AG09309 (cell line): ENCODE data around the gene OR4D2.
"Not testable (repeated sequence)": the region's sequence is repeated elsewhere in the genome, so short reads cannot be mapped to it uniquely, and the experiment has no call there.

Experiments used
- DNase-seq: peaks from one replicate; pipeline ENCODE4 v3.0.0-alpha.2; 2010; ENCODE audit warnings: low read depth
- H3K4me3 ChIP-seq: 2 replicates; pipeline ENCODE4 v1.5.1; 2011; ENCODE audit warnings: mild to moderate bottlenecking, low read depth, low read length, moderate library complexity; ENCODE audit not compliant: control insufficient read depth
- TF ChIP-seq, protein P1 (sequence below): IDR thresholded peaks from 2 replicates; pipeline ENCODE4 v1.5.1; 2011; ENCODE audit warnings: mild to moderate bottlenecking, low read depth, low read length, inconsistent platforms; ENCODE audit not compliant: insufficient read depth, control insufficient read depth; ENCODE audit errors: missing control alignments

The OR4D2 gene

DNA sequence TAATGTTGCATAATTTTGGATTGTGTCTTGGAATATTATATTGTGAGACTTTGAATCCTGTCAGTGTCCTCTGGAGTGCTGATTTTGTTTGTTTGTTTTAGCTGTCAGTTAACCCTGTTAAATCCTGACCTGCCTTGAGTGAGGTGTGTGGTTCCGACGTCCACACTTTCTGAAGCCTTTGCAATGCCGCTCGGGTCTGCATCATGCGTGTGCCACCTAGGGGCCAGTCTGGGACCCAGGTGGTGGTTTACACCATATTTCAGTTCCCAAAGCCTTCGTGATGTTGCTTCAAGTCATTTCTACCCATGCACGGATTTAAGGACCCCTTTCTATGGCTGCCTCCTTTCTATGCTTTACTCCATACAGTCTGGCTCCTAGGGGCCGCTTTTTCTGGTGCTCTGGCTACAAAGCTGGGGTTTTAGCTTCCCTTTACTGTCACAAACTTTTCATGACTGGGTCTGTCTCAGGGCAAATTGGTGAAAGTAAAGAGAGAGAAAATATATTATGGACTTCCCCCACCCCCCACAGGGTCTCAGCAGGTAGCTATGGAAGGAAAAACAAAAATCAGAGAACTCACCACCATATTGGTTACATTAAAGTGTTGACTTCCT lies 30.0 kb upstream of the OR4D2 start:
- TF ChIP-seq, protein P1, sequence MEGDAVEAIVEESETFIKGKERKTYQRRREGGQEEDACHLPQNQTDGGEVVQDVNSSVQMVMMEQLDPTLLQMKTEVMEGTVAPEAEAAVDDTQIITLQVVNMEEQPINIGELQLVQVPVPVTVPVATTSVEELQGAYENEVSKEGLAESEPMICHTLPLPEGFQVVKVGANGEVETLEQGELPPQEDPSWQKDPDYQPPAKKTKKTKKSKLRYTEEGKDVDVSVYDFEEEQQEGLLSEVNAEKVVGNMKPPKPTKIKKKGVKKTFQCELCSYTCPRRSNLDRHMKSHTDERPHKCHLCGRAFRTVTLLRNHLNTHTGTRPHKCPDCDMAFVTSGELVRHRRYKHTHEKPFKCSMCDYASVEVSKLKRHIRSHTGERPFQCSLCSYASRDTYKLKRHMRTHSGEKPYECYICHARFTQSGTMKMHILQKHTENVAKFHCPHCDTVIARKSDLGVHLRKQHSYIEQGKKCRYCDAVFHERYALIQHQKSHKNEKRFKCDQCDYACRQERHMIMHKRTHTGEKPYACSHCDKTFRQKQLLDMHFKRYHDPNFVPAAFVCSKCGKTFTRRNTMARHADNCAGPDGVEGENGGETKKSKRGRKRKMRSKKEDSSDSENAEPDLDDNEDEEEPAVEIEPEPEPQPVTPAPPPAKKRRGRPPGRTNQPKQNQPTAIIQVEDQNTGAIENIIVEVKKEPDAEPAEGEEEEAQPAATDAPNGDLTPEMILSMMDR, result peak; percentile 45
- H3K4me3 ChIP-seq, result no peak overlapping the region
- DNase-seq, result no peak

DNA sequence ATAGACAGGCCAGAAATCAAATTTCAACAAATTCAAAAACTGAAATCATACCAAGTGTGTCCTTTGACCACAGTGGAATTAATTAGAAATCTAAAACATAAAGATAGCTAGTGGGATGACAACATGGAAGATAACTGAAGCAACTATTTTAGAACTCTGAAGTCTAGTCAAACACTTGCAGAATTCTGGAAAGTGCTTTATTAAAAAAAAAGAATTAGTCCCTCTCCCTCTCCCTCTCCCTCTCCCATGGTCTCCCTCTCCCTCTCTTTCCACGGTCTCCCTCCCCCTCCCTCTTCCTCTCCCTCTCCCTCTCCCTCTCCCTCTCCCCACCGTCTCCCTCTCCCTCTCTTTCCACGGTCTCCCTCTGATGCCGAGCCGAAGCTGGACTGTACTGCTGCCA lies 25.3 kb upstream of the OR4D2 start:
- no peak for DNase-seq
- TF ChIP-seq, protein P1, result no peak

DNA sequence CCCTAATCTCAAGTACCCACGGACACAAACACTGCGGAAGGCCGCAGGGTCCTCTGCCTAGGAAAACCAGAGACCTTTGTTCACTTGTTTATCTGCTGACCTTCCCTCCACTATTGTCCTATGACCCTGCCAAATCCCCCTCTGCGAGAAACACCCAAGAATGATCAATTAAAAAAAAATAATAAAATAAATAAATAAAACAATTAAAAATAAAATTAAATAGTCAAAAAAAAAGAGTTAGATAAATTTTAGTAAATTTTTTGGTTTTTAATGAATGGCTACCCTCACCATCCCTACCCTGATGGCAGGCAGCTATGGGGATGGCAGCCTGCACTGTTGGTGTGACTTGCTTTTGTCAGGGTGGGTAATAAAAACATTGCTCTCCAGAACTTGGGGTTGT lies 23.4 kb upstream of the OR4D2 start:
- DNase-seq, H3K4me3 ChIP-seq: not testable (repeated sequence)

More for the DNA sequence above, 25.3 kb upstream of the OR4D2 start:
- no peak overlapping the region for H3K4me3 ChIP-seq

DNA sequence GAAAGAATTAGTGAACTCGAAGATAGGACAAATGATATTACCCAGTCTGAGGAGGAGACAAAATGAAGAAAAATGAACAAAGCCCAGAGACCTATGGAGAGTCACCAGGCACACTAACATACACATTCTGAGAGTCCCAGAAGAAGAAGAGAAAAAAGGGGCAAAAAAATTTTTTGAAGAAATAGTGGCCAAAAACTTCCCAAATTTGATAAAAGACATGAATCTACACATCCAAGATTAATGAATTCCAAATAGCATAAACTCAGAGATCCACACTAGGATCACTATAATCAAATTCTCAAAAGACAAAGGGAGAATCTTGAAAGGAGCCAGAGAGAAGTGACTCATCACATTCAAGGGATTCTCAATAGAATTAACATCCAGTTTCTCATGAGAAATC lies 22.0 kb upstream of the OR4D2 start:
- DNase-seq, result no peak
- TF ChIP-seq, protein P1, result no peak
- no peak overlapping the region for H3K4me3 ChIP-seq

DNA sequence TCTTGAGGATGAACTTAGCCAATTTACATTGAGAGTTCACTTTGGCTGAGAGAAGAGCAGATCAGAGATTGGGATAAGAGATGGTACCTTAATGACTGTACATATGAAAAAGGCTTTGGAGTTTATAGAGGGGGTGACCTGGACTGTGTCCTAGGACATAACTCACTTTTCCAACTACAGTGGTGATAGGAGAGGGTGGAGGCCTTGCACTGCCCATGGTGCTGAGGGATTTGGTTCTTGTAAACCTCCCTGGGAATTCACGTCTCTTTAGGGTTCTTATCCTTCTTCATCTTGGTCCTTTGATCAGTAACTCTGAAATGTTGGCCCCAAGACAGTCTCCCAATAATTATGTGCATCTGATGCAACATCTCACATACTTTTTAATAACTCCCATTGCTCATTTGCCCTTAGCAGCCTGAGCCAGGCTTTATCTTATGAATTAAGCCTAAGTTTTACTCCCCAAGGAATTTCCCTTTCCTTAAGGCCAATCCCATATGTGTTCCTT lies 18.8 kb upstream of the OR4D2 start, which contains the start of gene OR4D1:
TSS of gene OR4D1 (plus strand) at position 455 of the 505 bp plus-strand sequence. CDS start 6,770 bp downstream, outside the sequence.
- H3K4me3 ChIP-seq, result no peak within 1 kb of the TSS
- TF ChIP-seq, protein P1, result no peak
- no peak for DNase-seq

DNA sequence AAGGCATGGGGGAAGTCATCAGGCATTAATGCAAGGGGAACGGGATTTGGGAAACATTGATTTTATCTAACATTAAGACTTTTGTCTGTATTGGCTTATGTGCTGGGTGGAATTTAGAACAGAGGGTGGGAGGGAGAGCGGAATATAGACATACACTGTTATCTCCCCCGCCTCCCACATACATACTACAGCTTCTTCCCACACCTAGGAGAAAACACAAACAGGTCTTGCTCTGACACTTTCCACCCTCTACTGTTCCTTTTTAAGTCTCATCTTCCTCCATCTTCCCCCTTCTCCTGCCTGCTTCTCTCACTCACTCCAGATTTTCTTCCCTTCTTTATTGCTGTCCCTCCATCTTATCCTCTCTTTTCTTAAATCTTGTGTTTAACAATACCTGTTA lies 18.2 kb upstream of the OR4D2 start:
- TF ChIP-seq, protein P1, result no peak
- no peak for DNase-seq
- no peak overlapping the region for H3K4me3 ChIP-seq

DNA sequence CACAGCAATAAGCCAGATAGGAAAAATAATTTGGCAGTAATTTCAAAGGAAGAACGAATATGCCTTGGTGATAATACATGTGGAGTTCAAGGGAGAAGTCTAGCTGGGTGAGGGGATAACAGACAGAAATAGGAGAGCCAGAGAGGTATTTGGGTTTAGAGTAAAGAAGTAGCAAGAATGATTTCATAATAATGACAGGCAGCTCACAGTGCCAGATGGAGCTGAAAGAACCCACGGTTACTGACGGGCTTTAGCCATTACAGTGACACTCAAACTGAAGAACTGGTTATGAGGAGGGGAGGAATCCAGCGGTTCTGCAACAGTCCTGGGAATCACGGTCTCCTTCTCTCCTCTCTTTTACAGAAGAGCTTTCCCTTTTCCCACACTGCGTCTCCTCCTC lies 16.4 kb upstream of the OR4D2 start:
- DNase-seq, result no peak
- TF ChIP-seq, protein P1, result no peak
- H3K4me3 ChIP-seq, result no peak overlapping the region
